ENCODE measurements around the gene SLC43A1. TPM values are rescaled to one million over a fixed set of nuclear protein-coding genes. Genes with fewer than 3 reads are reported as not detected.

The SLC43A1 gene
- total RNA-seq, 1 donor from 2014 or later: 5.2 TPM

DNA sequence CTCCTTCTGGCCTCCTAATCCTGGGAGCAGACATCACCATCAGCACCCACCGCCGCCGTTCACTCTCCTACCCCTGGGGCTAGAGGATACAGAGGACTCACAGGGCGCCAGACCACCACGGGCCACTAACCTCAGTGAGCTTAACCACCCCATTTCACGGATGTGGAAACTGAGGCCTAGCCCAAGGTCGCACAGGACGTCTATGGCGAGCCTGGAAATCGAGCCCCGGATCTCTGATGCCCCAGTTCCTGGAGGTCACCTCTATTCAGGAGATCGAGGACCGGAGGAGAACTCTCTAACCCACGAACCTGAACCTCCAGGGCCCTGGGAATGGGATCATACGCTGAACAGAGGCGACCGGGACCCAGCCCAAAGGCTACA lies 14.7 kb upstream of the SLC43A1 start:
- H3K4me1 Mint-ChIP-seq (ENCODE audit: low read depth, unreplicated experiment): peaks cover 6% of the 10 kb centered on the region
- no peak for DNase-seq
- H3K27ac Mint-ChIP-seq (ENCODE audit: unreplicated experiment): no peak overlapping the region
- H3K4me3 Mint-ChIP-seq (ENCODE audit: unreplicated experiment): peak overlapping the region; percentile 94
- TF ChIP-seq, protein P1, sequence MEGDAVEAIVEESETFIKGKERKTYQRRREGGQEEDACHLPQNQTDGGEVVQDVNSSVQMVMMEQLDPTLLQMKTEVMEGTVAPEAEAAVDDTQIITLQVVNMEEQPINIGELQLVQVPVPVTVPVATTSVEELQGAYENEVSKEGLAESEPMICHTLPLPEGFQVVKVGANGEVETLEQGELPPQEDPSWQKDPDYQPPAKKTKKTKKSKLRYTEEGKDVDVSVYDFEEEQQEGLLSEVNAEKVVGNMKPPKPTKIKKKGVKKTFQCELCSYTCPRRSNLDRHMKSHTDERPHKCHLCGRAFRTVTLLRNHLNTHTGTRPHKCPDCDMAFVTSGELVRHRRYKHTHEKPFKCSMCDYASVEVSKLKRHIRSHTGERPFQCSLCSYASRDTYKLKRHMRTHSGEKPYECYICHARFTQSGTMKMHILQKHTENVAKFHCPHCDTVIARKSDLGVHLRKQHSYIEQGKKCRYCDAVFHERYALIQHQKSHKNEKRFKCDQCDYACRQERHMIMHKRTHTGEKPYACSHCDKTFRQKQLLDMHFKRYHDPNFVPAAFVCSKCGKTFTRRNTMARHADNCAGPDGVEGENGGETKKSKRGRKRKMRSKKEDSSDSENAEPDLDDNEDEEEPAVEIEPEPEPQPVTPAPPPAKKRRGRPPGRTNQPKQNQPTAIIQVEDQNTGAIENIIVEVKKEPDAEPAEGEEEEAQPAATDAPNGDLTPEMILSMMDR (IDR thresholded peaks at IDR 0.05; ENCODE audit: partially characterized antibody, unreplicated experiment): no peak
- H3K36me3 Mint-ChIP-seq (ENCODE audit: unreplicated experiment): no peaks in the 10 kb centered on the region
- peaks cover 5% of the 10 kb centered on the region for H3K9me3 Mint-ChIP-seq (ENCODE audit: unreplicated experiment)
- peaks cover 11% of the 10 kb centered on the region for H3K27me3 Mint-ChIP-seq (ENCODE audit: unreplicated experiment)

DNA sequence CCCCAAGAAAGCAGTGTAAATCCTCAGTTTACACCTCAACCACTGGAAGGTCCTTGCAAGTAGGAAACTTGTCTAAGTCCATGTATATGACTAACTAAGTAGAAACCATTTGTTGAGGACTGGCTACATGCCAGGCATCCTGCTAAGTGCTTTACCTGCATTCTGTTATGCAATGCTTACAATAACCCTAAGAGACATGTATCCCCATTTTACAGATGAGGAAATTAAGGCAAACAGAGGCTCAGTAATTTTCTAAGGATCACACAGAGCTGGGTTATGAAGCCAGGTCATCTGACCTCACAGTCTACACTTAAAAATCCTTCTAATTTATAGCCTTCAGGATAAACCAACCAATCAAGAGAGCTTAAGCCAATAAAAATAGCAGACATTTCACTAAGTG lies 13.5 kb upstream of the SLC43A1 start:
- H3K27me3 Mint-ChIP-seq (ENCODE audit: unreplicated experiment): peaks cover 11% of the 10 kb centered on the region
- H3K4me1 Mint-ChIP-seq (ENCODE audit: low read depth, unreplicated experiment): peaks cover 6% of the 10 kb centered on the region
- no peaks in the 10 kb centered on the region for H3K36me3 Mint-ChIP-seq (ENCODE audit: unreplicated experiment)
- no peak overlapping the region for H3K27ac Mint-ChIP-seq (ENCODE audit: unreplicated experiment)
- no peak for DNase-seq
- TF ChIP-seq, protein P1 (IDR thresholded peaks at IDR 0.05; ENCODE audit: partially characterized antibody, unreplicated experiment): no peak
- H3K4me3 Mint-ChIP-seq (ENCODE audit: unreplicated experiment): no peak overlapping the region
- peaks cover 5% of the 10 kb centered on the region for H3K9me3 Mint-ChIP-seq (ENCODE audit: unreplicated experiment)

DNA sequence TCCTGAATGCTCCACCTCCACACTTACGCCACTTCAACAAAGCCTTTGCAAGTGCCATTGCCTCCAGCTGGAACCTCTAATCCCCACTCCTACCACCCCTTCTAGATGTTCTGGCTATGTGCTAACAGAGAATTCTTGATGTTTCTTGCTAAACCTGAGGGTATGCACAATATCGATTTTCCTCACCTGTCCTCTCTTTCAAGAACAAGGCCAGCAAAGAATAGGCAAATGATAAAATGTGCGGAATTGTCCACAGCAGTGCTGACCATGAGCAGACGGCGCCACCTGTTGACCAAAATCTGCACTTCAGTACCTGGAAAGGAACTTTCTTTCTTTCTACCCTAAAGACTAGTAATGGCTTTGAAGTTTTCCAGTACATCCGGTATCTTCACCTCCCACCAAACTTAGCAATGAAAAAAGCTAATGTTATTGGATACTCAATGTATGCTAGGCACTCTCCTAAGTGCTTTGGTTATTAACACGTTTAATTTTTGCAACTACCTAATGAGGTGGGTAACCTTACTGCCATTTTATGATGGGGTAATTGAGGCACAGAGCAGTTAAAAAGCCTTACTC lies 11.6 kb upstream of the SLC43A1 start:
- H3K9me3 Mint-ChIP-seq (ENCODE audit: unreplicated experiment): peaks cover 4% of the 10 kb centered on the region
- H3K36me3 Mint-ChIP-seq (ENCODE audit: unreplicated experiment): no peaks in the 10 kb centered on the region
- peak; percentile 83 for DNase-seq
- no peak overlapping the region for H3K27ac Mint-ChIP-seq (ENCODE audit: unreplicated experiment)
- H3K27me3 Mint-ChIP-seq (ENCODE audit: unreplicated experiment): peaks cover 7% of the 10 kb centered on the region
- peaks cover 6% of the 10 kb centered on the region for H3K4me1 Mint-ChIP-seq (ENCODE audit: low read depth, unreplicated experiment)
- TF ChIP-seq, protein P1 (IDR thresholded peaks at IDR 0.05; ENCODE audit: partially characterized antibody, unreplicated experiment): peak; percentile 77
- no peak overlapping the region for H3K4me3 Mint-ChIP-seq (ENCODE audit: unreplicated experiment)

DNA sequence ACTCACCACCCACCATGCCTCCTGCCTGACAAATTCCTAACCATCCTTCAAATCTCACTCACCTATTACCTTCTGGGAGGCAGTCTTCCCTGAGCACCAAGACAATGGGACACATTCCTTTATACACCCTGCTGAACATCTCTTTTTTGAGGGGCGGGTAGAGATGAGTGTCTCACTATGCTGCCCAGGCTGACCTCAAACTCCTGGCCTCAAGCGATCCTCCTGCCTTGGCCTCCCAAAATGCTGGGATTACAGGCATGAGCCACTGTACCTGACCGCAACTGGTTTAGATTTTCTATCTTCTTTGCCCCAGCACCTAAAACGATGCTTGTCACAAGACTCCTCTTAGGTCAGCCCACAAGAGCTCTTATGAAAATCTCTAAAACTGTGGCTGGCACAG lies 7.9 kb upstream of the SLC43A1 start:
- Mint-ChIP-seq H3K4me3 (ENCODE audit: unreplicated experiment) (no peak overlapping the region), H3K36me3 (ENCODE audit: unreplicated experiment) (no peaks in the 10 kb centered on the region), H3K27me3 (ENCODE audit: unreplicated experiment) (peaks cover 4% of the 10 kb centered on the region), H3K27ac (ENCODE audit: unreplicated experiment) (no peak overlapping the region), H3K4me1 (ENCODE audit: low read depth, unreplicated experiment) (peaks cover 2% of the 10 kb centered on the region), H3K9me3 (ENCODE audit: unreplicated experiment) (peaks cover 3% of the 10 kb centered on the region)
- no peak for DNase-seq
- TF ChIP-seq, protein P1 (IDR thresholded peaks at IDR 0.05; ENCODE audit: partially characterized antibody, unreplicated experiment): no peak

DNA sequence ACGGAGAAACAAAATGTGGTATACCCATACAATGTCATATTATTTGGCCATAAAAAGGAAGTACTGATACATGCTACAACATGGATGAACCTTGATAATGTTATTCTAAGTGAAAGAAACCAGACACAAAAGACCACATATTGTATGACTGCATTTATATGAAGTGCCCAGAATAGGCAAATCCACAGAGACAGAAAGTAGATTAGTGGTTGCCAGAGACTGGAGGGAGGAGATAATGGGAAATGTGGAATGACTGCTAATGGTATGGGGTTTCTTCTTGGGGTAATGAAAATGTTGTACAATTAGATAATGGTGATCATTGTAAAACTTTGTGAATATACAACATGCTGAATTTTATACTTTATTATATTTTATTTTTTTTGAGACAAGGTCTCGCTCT lies 5.6 kb upstream of the SLC43A1 start:
- DNase-seq: no peak
- no peak overlapping the region for H3K27ac Mint-ChIP-seq (ENCODE audit: unreplicated experiment)
- TF ChIP-seq, protein P1 (IDR thresholded peaks at IDR 0.05; ENCODE audit: partially characterized antibody, unreplicated experiment): no peak
- H3K36me3 Mint-ChIP-seq (ENCODE audit: unreplicated experiment): no peaks in the 10 kb centered on the region
- no peak overlapping the region for H3K4me3 Mint-ChIP-seq (ENCODE audit: unreplicated experiment)
- H3K4me1 Mint-ChIP-seq (ENCODE audit: low read depth, unreplicated experiment): no peaks in the 10 kb centered on the region
- H3K9me3 Mint-ChIP-seq (ENCODE audit: unreplicated experiment): peaks cover 1% of the 10 kb centered on the region
- peaks cover 3% of the 10 kb centered on the region for H3K27me3 Mint-ChIP-seq (ENCODE audit: unreplicated experiment)

All from glutamatergic neuron (in vitro differentiated cells).